Left renal cortex interstitium (tissue), 4 donors: Measurements from ENCODE around the gene MAP3K2. TPM values are rescaled to one million over a fixed set of nuclear protein-coding genes. Genes with fewer than 3 reads are reported as not detected.
"Not testable (repeated sequence)": the region's sequence is repeated elsewhere in the genome, so short reads cannot be mapped to it uniquely, and the experiment has no call there.

Experiments used
- DNase-seq, 4 donors: peaks; one replicate each; pipeline ENCODE4 v3.0.0-alpha.2; 2013; ENCODE audit warnings: low read depth in 4 of 4, low spot score in 2 of 4, missing footprints in 1 of 4
- polyA plus RNA-seq, 4 donors: library from polyadenylated mRNA; unstranded; fragments of 120-200 nt; gene quantifications; one replicate each; pipeline ENCODE4 v1.2.1, GENCODE V29; 2013; ENCODE audit not compliant: insufficient read length in 4 of 4

The MAP3K2 gene
- polyA plus RNA-seq, 4 donors = 23.2 to 32.1 (median 26.0) TPM

- no peak for DNase-seq
These were observed 34.2 kb upstream of the MAP3K2 start for GRCh38 chr2:127421871-127422558.

- DNase-seq = no peak
These were observed 33.5 kb upstream of the MAP3K2 start for GRCh38 chr2:127421116-127421800.

GRCh38 chr2:127420039-127420864 is 32.5 kb upstream of the MAP3K2 start:
- no peak for DNase-seq

GRCh38 chr2:127419448-127420038 is 31.8 kb upstream of the MAP3K2 start:
- DNase-seq = no peak

- no peak for DNase-seq
These were observed 31.3 kb upstream of the MAP3K2 start for GRCh38 chr2:127419112-127419430.

- DNase-seq = no peak
These were observed 30.7 kb upstream of the MAP3K2 start, which contains the start of gene PROC for GRCh38 chr2:127418300-127419111. PROC (plus strand) TSS chr2:127418427; CDS start chr2:127419943, 1,516 bp downstream.

- no peak for DNase-seq
These were observed 29.6 kb upstream of the MAP3K2 start for GRCh38 chr2:127417406-127417805.

GRCh38 chr2:127416506-127417001 is 28.8 kb upstream of the MAP3K2 start:
- no peak for DNase-seq

- DNase-seq = no peak
These were observed 28.1 kb upstream of the MAP3K2 start for GRCh38 chr2:127415593-127416505.

GRCh38 chr2:127414638-127415592 is 27.1 kb upstream of the MAP3K2 start:
- DNase-seq = no peak

- no peak for DNase-seq
These were observed 26.2 kb upstream of the MAP3K2 start for GRCh38 chr2:127413782-127414637.

GRCh38 chr2:127413200-127413599 is 25.4 kb upstream of the MAP3K2 start:
- no peak for DNase-seq

- DNase-seq = no peak
These were observed 24.0 kb upstream of the MAP3K2 start for GRCh38 chr2:127411653-127412369.

- no peak for DNase-seq
These were observed 23.3 kb upstream of the MAP3K2 start for GRCh38 chr2:127410871-127411652.

- not testable (repeated sequence) for DNase-seq
These were observed 21.9 kb upstream of the MAP3K2 start for GRCh38 chr2:127409716-127410115.

GRCh38 chr2:127408807-127409099 is 21.0 kb upstream of the MAP3K2 start:
- no peak for DNase-seq
